ENCODE data around the gene BANF1. TPM values are rescaled to one million over a fixed set of nuclear protein-coding genes. Genes with fewer than 3 reads are reported as not detected.

BANF1 gene, protein sequence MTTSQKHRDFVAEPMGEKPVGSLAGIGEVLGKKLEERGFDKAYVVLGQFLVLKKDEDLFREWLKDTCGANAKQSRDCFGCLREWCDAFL
- total RNA-seq = 111 and 138 TPM in 2 replicates

GRCh38 chr11:66001942-66002647 lies at the start of gene BANF1, which contains the start of gene EIF1AD:
BANF1 (plus strand) TSS chr11:66002503; CDS start chr11:66003251, 748 bp downstream.
EIF1AD (minus strand) TSS chr11:66002157; CDS start chr11:66000389, 1,768 bp downstream.

DNA sequence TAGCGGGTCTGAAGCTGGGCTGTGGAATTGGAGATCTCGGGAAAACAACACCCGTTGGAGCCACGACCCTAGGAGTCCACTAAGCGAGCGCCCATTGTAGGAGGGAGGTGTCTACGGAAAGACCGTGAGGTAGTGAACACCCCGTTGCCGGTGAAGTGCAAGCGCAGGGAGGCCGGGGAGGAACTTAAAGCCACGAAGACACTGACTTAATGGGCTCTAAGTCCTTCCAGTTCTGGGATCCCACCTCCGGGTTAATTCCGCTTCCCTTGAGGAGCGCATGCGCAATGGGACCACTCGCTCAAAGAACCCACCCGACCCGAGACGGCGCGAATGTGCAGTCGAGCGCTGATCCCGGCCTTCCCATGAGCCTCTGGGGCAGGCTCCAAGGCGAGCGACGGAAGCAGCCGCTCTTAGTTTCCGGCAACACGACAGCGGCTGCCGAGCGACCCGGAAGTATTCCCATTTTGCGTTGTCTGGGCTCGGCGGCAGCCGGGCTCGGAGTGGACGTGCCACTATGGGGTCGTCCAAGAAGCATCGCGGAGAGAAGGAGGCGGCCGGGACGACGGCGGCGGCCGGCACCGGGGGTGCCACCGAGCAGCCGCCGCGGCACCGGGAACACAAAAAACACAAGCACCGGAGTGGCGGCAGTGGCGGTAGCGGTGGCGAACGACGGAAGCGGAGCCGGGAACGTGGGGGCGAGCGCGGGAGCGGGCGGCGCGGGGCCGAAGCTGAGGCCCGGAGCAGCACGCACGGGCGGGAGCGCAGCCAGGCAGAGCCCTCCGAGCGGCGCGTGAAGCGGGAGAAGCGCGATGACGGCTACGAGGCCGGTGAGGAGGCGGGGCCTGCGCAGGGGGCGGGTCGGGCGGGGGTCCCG lies 40.8 kb upstream of the BANF1 start, which contains the start of gene SART1:
Gene SART1 (plus strand): TSS at position 468 of the 874 bp plus-strand sequence. CDS start 47 bp downstream, at position 515.

DNA sequence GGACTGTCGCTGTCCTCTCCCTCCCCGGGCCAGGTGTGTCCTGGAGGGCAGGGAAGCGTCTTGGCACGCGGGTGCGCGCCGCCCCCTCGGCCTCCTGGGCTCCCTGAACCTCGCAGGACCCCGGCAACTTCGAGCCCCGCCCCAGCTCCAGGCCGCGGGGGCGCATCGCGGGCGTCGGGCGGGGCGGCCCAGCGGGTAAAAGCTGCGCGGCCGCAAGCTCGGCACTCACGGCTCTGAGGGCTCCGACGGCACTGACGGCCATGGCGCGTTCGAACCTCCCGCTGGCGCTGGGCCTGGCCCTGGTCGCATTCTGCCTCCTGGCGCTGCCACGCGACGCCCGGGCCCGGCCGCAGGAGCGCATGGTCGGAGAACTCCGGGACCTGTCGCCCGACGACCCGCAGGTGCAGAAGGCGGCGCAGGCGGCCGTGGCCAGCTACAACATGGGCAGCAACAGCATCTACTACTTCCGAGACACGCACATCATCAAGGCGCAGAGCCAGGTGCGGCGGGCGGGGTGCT lies 9.5 kb downstream of the BANF1 start, which contains the start of gene CST6:
Gene CST6 (plus strand): TSS at position 224 of the 519 bp plus-strand sequence. CDS start 37 bp downstream, at position 261.

GRCh38 chr11:66026017-66026529 lies 23.8 kb downstream of the BANF1 start, which contains the start of gene CATSPER1:
CATSPER1 (minus strand) TSS chr11:66026479; CDS start chr11:66026379, 100 bp downstream.

GRCh38 chr11:66048547-66049323 lies 46.4 kb downstream of the BANF1 start, which contains the start of gene GAL3ST3:
GAL3ST3 (minus strand) TSS chr11:66049161; CDS start chr11:66045415, 3,746 bp downstream.

GRCh38 chr11:66051766-66052663 lies 49.7 kb downstream of the BANF1 start, which contains the start of gene SF3B2:
SF3B2 (plus strand) TSS chr11:66052364; CDS start chr11:66052385, 21 bp downstream.

Other genes starting within 250 kb of the BANF1 start
- gene AP5B1, start 221.5 kb upstream of the BANF1 start, total RNA-seq = 6.2 and 8.9 TPM in 2 replicates
- not detected in 2 replicates for gene OVOL1, start 215.4 kb upstream of the BANF1 start, total RNA-seq
- gene SNX32, start 168.5 kb upstream of the BANF1 start, total RNA-seq = 0.58 and 1.1 TPM in 2 replicates
- gene CFL1, start 144.3 kb upstream of the BANF1 start, total RNA-seq = 1,937 and 2,041 TPM in 2 replicates
- gene MUS81, start 142.1 kb upstream of the BANF1 start, total RNA-seq = 30.7 and 40.1 TPM in 2 replicates
- gene EFEMP2, start 129.7 kb upstream of the BANF1 start, total RNA-seq = 140 and 198 TPM in 2 replicates
- gene CTSW, start 122.7 kb upstream of the BANF1 start, total RNA-seq = 0.71 TPM in 1 of 2 replicates, not detected in the other
- gene FIBP, start 114.0 kb upstream of the BANF1 start, total RNA-seq = 170 and 250 TPM in 2 replicates
- 117 and 142 TPM in 2 replicates for gene CCDC85B, start 111.8 kb upstream of the BANF1 start, total RNA-seq
- gene FOSL1, start 102.1 kb upstream of the BANF1 start, total RNA-seq = 31.4 and 37.2 TPM in 2 replicates
- gene C11orf68, start 83.4 kb upstream of the BANF1 start, total RNA-seq = 13.5 and 24.5 TPM in 2 replicates
- gene DRAP1, start 83.1 kb upstream of the BANF1 start, total RNA-seq = 405 and 416 TPM in 2 replicates
- gene TSGA10IP, start 57.0 kb upstream of the BANF1 start, total RNA-seq = not detected in 2 replicates
- gene SART1, start 40.8 kb upstream of the BANF1 start, total RNA-seq = 27.4 and 31.2 TPM in 2 replicates
- gene EIF1AD, start 346 bp upstream of the BANF1 start, total RNA-seq = 26.8 and 39.3 TPM in 2 replicates
- gene CST6, start 9.5 kb downstream of the BANF1 start, total RNA-seq = not detected in 2 replicates
- gene CATSPER1, start 24.0 kb downstream of the BANF1 start, total RNA-seq = 0.35 and 0.58 TPM in 2 replicates
- gene GAL3ST3, start 46.7 kb downstream of the BANF1 start, total RNA-seq = not detected in 2 replicates
- gene SF3B2, start 49.9 kb downstream of the BANF1 start, total RNA-seq = 182 and 206 TPM in 2 replicates
- gene PACS1, start 67.8 kb downstream of the BANF1 start, total RNA-seq = 20.8 and 22.9 TPM in 2 replicates

Measured in myometrial cell (primary cell).